Measurements from ENCODE around the gene KATNAL1.

KATNAL1 gene

DNA sequence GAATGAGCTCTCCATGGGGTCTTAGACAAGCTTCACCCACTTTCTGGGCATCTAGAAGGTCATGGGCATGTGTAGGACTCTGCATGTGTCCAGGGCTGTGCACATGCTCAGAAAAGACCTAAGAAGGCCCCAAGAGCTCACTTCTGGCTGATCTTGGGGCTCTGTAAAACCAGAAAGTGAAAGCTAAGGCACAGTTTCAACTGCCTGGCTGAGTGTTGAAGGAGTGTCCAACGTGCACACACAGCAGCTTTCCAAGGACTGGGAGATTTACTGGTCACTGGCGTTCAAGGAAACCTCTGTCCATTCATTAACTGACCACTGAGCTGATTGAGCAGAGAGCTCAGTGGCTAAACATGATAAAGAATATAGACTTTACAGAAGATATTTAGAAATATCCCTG, 137.9 kb downstream of the KATNAL1 start:
- no peak for FAIRE-seq
- DNase-seq (ENCODE audit: low spot score), result no peak

DNA sequence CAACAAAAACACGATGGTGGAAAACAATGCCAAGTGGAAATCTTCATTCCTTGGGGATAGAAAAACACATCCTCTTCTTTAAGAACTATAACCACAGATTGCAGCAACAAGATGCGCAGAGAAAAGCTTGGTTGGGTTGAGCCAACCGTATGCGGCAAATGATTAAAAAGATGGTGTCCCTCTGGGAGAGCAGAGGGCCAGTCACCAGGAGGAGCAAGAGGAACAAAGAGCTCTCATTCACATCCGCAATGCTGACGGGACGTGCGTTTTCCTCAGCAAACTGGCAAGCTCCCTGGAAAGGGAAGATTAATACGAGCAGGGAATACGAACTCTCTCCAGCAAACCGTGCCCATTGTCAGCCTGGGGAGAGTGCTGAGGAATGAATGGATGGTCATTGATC, 141.6 kb downstream of the KATNAL1 start:
- no peak for DNase-seq (ENCODE audit: low spot score)
- no peak for FAIRE-seq

DNA sequence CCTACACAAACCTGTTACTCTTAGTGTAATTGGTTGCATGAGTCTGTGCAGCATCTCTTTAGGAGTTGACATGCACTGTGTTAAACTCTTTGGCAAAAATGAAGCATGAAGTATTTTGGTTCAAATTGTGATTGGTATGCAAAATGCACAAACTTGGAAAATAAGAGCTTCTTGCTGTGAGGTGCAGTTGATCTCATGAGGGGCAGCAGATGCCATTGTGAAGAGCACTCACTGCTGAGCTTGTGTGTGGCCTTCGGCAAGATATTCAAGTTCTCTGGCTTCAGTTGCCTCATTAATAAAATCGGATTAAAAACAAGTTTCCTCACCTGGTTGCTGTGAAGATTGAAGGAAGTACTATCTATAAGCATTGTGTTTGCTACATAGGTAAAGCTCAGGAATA, 142.3 kb downstream of the KATNAL1 start:
- DNase-seq (ENCODE audit: low spot score) (no peak), FAIRE-seq (no peak)

- DNase-seq (ENCODE audit: low spot score), result no peak
- FAIRE-seq, result no peak
Observed at GRCh38 chr13:30164146-30164545, 143.2 kb downstream of the KATNAL1 start.

GRCh38 chr13:30163441-30163840, 143.9 kb downstream of the KATNAL1 start:
- FAIRE-seq, result no peak

GRCh38 chr13:30159446-30159839, 147.9 kb downstream of the KATNAL1 start:
- DNase-seq (ENCODE audit: low spot score) (peak; percentile 91), FAIRE-seq (peak; percentile 93)

More at GRCh38 chr13:30163441-30163840, 143.9 kb downstream of the KATNAL1 start:
- no peak for DNase-seq (ENCODE audit: low spot score)

DNA sequence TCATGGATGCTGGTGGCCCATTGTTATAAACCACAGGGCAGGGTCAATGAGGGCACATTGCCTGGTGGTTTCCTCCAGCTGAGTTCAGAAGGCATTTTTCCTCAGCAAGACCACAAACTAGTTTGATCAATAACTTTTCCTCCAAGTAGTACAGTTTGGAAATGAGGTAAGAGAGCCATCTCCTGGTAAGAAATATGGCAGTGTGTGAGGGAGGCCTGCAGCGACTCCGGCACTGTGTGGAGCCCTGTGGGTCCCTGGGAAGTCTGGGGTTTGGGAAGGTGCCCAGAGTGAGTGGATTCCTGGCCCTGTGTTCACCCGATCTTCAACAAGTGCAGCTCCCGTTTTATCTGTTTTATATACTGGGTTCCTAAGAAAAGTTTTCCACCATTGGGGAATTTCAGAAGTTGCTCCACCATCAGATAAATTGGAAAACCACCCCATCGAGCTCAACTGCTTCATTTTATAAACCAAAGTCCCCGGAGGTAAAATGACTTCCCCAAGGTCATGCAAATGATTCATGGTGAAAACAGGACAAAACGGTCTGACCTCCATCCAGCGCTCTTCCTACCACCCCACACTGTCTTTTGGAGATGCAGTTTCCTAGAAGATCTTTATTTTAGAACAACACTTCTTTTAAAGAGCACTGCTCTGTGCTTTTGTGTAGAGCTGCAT, 148.4 kb downstream of the KATNAL1 start:
- FAIRE-seq (peak; percentile 46), DNase-seq (ENCODE audit: low spot score) (peak; percentile 61)

- no peak for FAIRE-seq
- no peak for DNase-seq (ENCODE audit: low spot score)
Observed at GRCh38 chr13:30157616-30157993, 149.7 kb downstream of the KATNAL1 start.

- no peak for FAIRE-seq
- DNase-seq (ENCODE audit: low spot score), result no peak
Observed at GRCh38 chr13:30156826-30157615, 150.3 kb downstream of the KATNAL1 start.

GRCh38 chr13:30156270-30156669, 151.1 kb downstream of the KATNAL1 start:
- no peak for DNase-seq (ENCODE audit: low spot score)
- FAIRE-seq, result no peak

DNA sequence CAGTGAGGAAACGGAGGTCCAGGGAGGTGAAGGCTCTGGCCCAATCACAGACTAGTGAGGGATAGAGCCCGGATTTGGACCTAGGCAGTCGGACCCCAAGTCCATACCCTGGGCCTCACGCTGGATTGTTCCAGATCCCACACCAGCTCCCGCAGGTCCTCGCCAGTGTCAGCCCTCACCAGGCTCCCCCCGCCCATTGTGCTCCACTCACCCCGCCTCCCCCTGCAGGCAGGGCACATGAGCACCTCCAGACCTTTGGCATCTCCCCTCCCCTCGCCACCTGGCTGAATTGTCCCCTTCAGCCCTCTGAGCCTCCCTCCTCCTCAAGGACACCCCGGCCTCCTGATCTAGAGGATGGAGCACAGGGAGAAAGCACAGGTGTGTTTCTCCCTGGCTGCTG, 152.4 kb downstream of the KATNAL1 start:
- DNase-seq (ENCODE audit: low spot score) (no peak), FAIRE-seq (no peak)

DNA sequence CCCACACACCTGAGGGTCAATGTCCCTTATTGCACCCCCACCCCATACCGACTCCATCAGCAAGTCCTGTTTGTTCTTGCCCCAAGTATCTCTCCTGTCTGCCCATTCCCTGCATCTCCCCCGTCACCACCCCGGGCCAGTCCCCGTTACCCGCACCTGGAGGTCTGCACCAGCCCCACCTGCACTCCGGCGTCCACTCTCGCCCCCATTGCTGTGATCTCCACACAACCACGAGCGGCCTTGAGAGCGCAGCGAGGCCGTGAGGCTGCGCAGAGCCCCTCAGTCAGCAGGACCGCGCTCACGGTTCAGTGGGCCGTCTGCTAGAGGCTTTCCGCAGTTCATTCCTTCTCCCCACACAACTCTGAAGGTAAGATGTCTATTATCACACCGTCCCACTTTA, 152.8 kb downstream of the KATNAL1 start:
- no peak for FAIRE-seq
- no peak for DNase-seq (ENCODE audit: low spot score)

GRCh38 chr13:30153545-30154426, 153.6 kb downstream of the KATNAL1 start:
- FAIRE-seq (no peak), DNase-seq (ENCODE audit: low spot score) (no peak)

All from RCC 7860 (cell line).